HUES48 (cell line): ENCODE measurements around the gene JARID2.

Source experiments
- H3K27ac ChIP-seq: one replicate; pipeline ENCODE4 v1.7.0; 2013; ENCODE audit warnings: low read depth, low read length, inconsistent platforms
- H3K27me3 ChIP-seq: 2 replicates; pipeline ENCODE4 v1.6.1; 2013; ENCODE audit warnings: mild to moderate bottlenecking, low read length; ENCODE audit not compliant: control insufficient read depth, insufficient read depth
- H3K36me3 ChIP-seq: 2 replicates; pipeline ENCODE4 v1.6.1; 2013; ENCODE audit warnings: low read length; ENCODE audit not compliant: control insufficient read depth, insufficient read depth
- H3K4me1 ChIP-seq: 2 replicates; pipeline ENCODE4 v1.6.1; 2013; ENCODE audit warnings: mild to moderate bottlenecking, low read length; ENCODE audit not compliant: control insufficient read depth, insufficient read depth
- H3K4me3 ChIP-seq: 2 replicates; pipeline ENCODE4 v1.5.1; 2013; ENCODE audit warnings: mild to moderate bottlenecking, low read depth, low read length
- H3K9ac ChIP-seq: 2 replicates; pipeline ENCODE4 v1.6.1; 2013; ENCODE audit warnings: mild to moderate bottlenecking, low read depth, low read length, moderate library complexity
- H3K9me3 ChIP-seq: 2 replicates; pipeline ENCODE4 v1.6.1; 2013; ENCODE audit warnings: low read length; ENCODE audit not compliant: control insufficient read depth, insufficient read depth

Gene JARID2

GRCh38 chr6:15551262-15551661 is 305.4 kb downstream of the JARID2 start:
- no peaks in the 10 kb centered on the region for H3K36me3 ChIP-seq
- H3K4me1 ChIP-seq, result peaks cover 49% of the 10 kb centered on the region
- H3K4me3 ChIP-seq, result no peak overlapping the region
- no peaks in the 10 kb centered on the region for H3K9me3 ChIP-seq
- no peak overlapping the region for H3K9ac ChIP-seq
- no peaks in the 10 kb centered on the region for H3K27me3 ChIP-seq
- H3K27ac ChIP-seq, result no peak overlapping the region

GRCh38 chr6:15551798-15552197 is 305.9 kb downstream of the JARID2 start:
- Histone ChIP-seq H3K27me3 (no peaks in the 10 kb centered on the region), H3K27ac (no peak overlapping the region), H3K4me3 (no peak overlapping the region), H3K9ac (no peak overlapping the region), H3K4me1 (peaks cover 45% of the 10 kb centered on the region), H3K36me3 (no peaks in the 10 kb centered on the region), H3K9me3 (no peaks in the 10 kb centered on the region)

- Histone ChIP-seq H3K4me3 (no peak overlapping the region), H3K9ac (no peak overlapping the region), H3K27ac (peak overlapping the region; percentile 4), H3K9me3 (no peaks in the 10 kb centered on the region), H3K4me1 (peaks cover 44% of the 10 kb centered on the region), H3K36me3 (no peaks in the 10 kb centered on the region), H3K27me3 (no peaks in the 10 kb centered on the region)
Observed at GRCh38 chr6:15553031-15553430, 307.2 kb downstream of the JARID2 start.

GRCh38 chr6:15553736-15554294 is 307.9 kb downstream of the JARID2 start:
- Histone ChIP-seq H3K27me3 (no peaks in the 10 kb centered on the region), H3K4me3 (no peak overlapping the region), H3K4me1 (peaks cover 44% of the 10 kb centered on the region), H3K36me3 (no peaks in the 10 kb centered on the region), H3K27ac (no peak overlapping the region), H3K9me3 (no peaks in the 10 kb centered on the region), H3K9ac (no peak overlapping the region)

GRCh38 chr6:15554728-15555100 is 308.8 kb downstream of the JARID2 start:
- H3K9ac ChIP-seq, result no peak overlapping the region
- H3K4me1 ChIP-seq, result peaks cover 40% of the 10 kb centered on the region
- H3K9me3 ChIP-seq, result no peaks in the 10 kb centered on the region
- H3K27me3 ChIP-seq, result no peaks in the 10 kb centered on the region
- no peak overlapping the region for H3K27ac ChIP-seq
- no peaks in the 10 kb centered on the region for H3K36me3 ChIP-seq
- H3K4me3 ChIP-seq, result no peak overlapping the region

GRCh38 chr6:15555101-15556038 is 309.5 kb downstream of the JARID2 start:
- Histone ChIP-seq H3K4me3 (no peak overlapping the region), H3K36me3 (no peaks in the 10 kb centered on the region), H3K4me1 (peaks cover 34% of the 10 kb centered on the region), H3K9ac (no peak overlapping the region), H3K27me3 (no peaks in the 10 kb centered on the region), H3K9me3 (no peaks in the 10 kb centered on the region), H3K27ac (no peak overlapping the region)

- peaks cover 21% of the 10 kb centered on the region for H3K4me1 ChIP-seq
- H3K9me3 ChIP-seq, result no peaks in the 10 kb centered on the region
- H3K36me3 ChIP-seq, result no peaks in the 10 kb centered on the region
- no peak overlapping the region for H3K4me3 ChIP-seq
- H3K27me3 ChIP-seq, result no peaks in the 10 kb centered on the region
- H3K27ac ChIP-seq, result no peak overlapping the region
- H3K9ac ChIP-seq, result no peak overlapping the region
Observed at GRCh38 chr6:15556711-15557110, 310.8 kb downstream of the JARID2 start.

- Histone ChIP-seq H3K4me1 (peaks cover 19% of the 10 kb centered on the region), H3K9ac (no peak overlapping the region), H3K27ac (no peak overlapping the region), H3K27me3 (no peaks in the 10 kb centered on the region), H3K4me3 (no peak overlapping the region), H3K9me3 (no peaks in the 10 kb centered on the region), H3K36me3 (no peaks in the 10 kb centered on the region)
Observed at GRCh38 chr6:15557174-15557573, 311.3 kb downstream of the JARID2 start.

GRCh38 chr6:15560713-15561112 is 314.8 kb downstream of the JARID2 start:
- Histone ChIP-seq H3K27ac (no peak overlapping the region), H3K9me3 (no peaks in the 10 kb centered on the region), H3K4me3 (no peak overlapping the region)

GRCh38 chr6:15561447-15562199 is 315.8 kb downstream of the JARID2 start:
- no peak overlapping the region for H3K27ac ChIP-seq
- H3K36me3 ChIP-seq, result no peaks in the 10 kb centered on the region
- H3K9ac ChIP-seq, result no peak overlapping the region
- H3K4me3 ChIP-seq, result no peak overlapping the region
- no peaks in the 10 kb centered on the region for H3K9me3 ChIP-seq
- no peaks in the 10 kb centered on the region; the same call in 1 of the 2 replicates for H3K4me1 ChIP-seq
- H3K27me3 ChIP-seq, result no peaks in the 10 kb centered on the region

More at GRCh38 chr6:15560713-15561112, 314.8 kb downstream of the JARID2 start:
- Histone ChIP-seq H3K27me3 (no peaks in the 10 kb centered on the region), H3K4me1 (peaks cover 1% of the 10 kb centered on the region; the same call in 1 of the 2 replicates), H3K9ac (no peak overlapping the region), H3K36me3 (no peaks in the 10 kb centered on the region)

- no peaks in the 10 kb centered on the region; the same call in 1 of the 2 replicates for H3K4me1 ChIP-seq
- H3K9ac ChIP-seq, result no peak overlapping the region
- no peaks in the 10 kb centered on the region for H3K27me3 ChIP-seq
- no peaks in the 10 kb centered on the region for H3K9me3 ChIP-seq
- no peak overlapping the region for H3K4me3 ChIP-seq
- no peaks in the 10 kb centered on the region for H3K36me3 ChIP-seq
- H3K27ac ChIP-seq, result no peak overlapping the region
Observed at GRCh38 chr6:15562977-15563376, 317.1 kb downstream of the JARID2 start.
